GM21576 (cell line): Measurements from ENCODE around the gene ZNF32.
"Not testable (repeated sequence)": the region's sequence is repeated elsewhere in the genome, so short reads cannot be mapped to it uniquely, and the experiment has no call there.

Experiments used
- ATAC-seq: cut with Tn5 transposase; IDR thresholded peaks from one replicate; pipeline ENCODE4 v1.9.1; 2021; ENCODE audit warnings: mild to moderate bottlenecking, moderate library complexity; ENCODE audit not compliant: unreplicated experiment

ZNF32 gene

DNA sequence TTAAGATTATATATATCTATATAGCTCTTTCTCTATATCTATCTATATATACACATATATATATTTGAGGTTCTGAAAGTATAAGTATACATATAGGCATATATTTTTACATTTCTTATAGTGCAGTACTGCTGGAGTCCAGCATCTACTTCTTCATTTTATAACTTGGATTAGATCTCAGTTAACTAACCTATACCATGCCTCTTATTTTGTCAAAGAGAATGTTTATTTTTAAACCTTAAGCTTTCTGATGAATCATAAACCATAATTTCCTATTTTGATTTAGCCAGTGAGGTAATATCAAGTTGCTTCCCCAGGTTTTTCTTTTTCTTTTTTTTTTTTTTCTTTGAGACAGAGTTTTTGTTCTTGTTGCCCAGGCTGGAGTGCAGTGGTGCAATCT is 8.1 kb downstream of the ZNF32 start:
- ATAC-seq: no peak

DNA sequence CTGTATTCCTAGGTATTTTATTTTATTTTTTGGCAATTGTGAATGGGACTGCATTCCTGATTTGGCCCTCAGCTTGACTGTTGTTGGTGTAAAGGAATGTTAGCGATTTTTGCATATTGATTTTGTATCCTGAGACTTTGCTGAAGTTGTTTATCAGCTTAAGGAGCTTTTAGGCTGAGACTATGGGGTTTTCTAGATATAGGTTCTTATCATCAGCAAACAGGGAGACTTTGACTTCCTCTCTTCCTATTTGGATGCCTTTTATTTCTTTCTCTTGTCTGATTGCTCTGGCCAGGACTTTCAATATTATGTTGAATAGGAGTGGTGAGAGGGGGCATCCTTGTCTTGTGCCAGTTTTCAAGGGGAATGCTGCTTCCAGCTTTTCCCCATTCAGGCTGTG is 12.9 kb downstream of the ZNF32 start:
- ATAC-seq: not testable (repeated sequence)

DNA sequence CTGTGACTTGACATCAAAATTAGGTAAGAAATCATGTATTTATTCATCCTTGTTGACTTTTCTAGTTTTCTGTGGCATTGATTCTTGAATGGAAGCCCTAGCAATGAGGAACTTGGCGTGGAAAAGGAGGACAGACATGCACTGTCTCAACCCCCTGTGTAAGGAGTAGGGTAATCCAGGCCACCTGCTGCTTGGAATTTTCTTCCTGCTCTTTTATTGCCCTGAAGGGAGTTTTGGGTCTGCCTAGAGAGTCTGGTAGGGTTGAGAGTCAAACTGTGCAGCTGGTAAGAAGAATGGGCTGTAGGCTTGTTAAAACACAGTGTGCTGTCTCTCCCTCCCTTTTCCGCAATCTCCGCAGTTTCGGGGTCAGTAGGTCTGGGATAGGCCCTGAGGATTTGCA is 19.7 kb downstream of the ZNF32 start:
- ATAC-seq: no peak

DNA sequence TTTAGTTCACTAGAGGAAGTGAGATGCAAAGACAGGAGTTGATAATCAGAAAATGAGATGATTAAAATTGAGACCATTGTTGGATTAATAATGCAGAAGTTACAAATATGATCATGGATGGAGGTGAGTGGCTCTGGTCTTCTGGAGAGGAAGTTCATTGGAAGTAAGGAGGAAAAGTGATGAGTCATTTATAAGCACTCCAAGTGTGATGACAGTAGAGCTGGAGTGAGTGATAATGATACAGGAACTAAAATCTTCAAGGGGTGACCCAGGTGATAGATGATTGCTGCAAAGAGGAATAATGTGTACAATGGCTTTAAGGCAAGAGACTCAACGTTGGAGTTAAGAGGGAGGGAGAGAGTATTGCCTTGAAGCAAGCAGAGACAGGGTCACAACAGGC is 20.7 kb downstream of the ZNF32 start:
- no peak for ATAC-seq

DNA sequence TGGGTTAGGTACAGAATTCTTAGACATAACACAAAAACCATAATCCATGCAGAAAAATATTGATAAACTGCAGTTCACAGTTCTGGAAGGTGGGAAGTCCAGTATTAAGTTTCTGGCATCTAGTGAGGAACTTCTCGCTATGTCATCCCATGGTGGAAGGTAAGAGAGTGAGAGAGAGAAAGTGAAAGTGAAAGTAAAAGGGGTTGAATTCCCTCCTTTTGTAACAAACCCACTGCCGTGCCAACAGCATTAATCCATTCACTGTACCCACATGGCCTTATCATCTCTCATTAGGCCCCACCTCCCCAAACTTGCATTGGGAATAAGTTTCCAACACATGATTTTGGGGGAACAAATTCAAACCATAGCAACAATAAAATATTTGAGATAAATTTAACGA is 25.3 kb downstream of the ZNF32 start:
- ATAC-seq: no peak

DNA sequence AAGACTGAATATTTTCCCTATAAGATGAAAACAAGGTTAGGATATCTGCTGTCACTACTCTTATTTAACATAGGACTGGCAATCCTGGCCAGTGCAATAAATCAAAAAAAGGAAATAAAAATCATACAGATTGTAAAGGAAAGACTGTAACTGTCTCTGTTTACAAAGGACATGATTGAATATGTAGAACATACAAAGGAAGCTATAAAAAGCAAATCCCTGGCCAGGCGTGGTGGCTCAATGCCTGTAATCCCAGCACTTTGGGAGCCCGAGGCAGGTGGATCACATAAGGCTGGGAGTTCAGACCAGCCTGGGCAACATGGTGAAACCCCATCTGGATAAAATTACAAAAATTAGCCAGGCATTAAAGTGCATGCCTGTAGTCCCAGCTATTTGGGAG is 26.6 kb downstream of the ZNF32 start:
- ATAC-seq: no peak

DNA sequence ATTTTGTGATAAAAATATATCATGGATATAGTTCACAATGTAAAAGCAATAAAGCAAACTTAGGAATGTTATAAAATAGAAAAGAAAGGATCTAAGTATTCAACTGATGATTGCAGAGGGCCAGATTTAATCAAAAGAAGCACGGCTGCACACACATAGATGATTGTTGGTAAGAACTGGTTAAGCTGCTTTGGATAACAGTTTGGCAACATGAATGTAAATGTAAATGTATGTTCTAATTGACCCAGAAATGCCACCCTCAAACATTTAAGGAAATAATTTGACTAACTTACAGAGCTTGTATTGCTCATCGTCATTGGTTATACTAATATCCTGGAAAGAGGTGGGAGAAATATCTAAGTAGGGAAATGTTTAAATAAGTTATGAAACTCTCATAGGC is 29.3 kb downstream of the ZNF32 start:
- no peak for ATAC-seq

DNA sequence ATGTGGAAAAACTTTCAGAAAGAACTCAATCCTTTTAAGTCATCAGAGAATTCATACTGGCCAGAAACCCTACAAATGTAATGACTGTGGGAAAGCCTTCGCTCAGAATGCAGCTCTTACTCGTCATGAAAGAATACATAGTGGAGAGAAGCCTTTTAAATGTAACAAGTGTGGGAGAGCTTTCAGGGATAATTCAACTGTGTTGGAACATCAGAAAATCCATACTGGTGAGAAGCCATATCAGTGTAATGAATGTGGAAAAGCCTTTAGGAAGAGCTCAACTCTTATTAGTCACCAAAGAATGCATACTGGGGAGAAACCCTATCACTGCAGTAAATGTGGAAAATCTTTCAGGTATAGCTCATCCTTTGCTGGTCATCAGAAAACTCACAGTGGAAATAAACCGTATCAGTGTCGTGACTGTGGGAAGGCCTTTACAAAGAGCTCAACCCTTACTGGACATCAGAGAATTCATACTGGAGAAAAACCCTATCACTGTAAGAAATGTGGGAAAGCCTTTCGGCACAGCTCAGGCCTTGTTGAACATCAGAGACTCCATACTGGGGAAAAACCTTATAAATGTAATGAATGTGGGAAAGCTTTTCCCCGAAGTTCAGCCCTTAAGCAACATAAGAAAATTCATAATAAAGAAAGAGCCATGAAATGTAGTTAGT is 31.8 kb downstream of the ZNF32 start:
- ATAC-seq: no peak

DNA sequence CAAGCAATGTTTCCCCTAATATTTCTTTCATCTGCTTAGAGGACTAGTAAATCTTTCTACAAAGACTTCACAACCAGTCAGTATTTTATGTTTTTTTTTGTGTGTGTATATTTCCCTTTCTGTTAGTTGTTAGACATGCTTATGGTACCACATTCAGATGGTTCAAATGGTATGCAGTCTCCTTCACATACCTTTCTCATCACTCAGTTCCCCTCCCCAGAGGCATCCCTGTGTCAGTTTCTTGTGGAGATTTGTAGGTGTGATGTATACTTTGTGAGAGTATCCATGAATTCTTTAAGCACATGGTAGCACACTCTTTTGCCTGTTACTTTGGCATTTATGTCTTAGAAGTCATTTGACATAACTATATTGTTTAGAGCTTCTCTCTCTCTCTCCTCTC is 38.0 kb downstream of the ZNF32 start:
- no peak for ATAC-seq

DNA sequence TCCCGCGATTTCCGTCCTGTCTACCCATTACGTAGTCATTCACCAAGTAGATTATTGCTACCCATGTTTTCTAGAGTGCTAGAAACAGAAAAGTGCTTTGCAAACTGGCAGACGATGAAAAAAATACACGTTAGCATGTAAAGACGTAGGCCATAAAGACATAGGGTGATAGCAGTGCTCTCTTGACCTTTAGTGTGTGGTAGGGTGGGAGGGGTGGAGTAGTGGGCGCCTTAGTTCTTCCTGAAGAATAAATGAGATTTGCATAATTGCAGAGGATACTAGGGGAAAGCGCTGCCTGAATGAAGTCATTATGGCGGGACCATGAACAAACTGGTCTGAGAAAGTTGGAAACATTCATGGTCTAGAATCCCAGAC is 41.5 kb downstream of the ZNF32 start:
- no peak for ATAC-seq

DNA sequence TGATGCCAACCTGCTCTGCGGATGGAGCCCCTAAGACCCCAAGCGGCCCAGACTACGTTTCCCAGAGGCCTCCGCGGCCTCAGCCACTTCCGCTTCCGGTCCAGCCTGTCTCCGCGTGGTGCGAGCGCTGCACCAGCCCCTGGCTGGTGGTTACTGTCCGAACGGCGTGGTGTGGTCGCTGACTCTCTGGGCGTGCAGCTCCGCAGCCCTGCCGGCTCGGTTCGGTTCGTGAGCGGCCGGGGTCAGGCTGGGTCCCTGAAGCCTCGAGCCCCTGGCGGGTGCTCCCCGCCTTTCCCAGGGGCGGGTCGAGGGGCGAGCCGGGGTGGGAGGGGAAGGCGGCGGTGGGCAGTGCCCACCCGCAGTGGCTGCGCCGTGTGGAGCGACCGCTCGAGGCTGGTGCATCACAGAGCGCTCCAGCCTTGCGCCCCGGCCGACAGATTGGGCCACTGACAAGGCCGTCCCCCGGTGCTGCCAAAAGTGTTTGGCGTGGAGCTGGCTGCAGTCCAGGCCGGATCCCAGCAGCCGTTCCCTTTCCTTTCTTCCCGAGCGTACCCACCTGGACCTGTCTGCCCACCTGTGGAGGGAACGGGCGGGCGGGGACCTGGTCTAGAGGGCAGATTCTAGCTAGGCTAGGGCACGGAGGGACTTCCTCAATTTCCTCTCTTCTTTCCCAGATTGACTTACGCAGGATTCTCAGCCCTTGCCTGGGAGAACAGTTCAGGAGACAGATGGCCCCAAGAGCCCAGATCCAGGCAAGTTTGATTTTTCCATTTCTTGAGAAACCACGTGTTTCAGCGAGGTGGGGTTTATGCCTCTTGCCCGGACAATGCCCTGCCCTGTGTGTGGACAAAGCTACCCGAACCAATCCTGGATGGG is 42.1 kb downstream of the ZNF32 start, which contains the start of gene ZNF485:
ZNF485 (plus strand) TSS at position 116 of the 876 bp plus-strand sequence; CDS start at position 729, 613 bp downstream.
- peak; percentile 99 for ATAC-seq

DNA sequence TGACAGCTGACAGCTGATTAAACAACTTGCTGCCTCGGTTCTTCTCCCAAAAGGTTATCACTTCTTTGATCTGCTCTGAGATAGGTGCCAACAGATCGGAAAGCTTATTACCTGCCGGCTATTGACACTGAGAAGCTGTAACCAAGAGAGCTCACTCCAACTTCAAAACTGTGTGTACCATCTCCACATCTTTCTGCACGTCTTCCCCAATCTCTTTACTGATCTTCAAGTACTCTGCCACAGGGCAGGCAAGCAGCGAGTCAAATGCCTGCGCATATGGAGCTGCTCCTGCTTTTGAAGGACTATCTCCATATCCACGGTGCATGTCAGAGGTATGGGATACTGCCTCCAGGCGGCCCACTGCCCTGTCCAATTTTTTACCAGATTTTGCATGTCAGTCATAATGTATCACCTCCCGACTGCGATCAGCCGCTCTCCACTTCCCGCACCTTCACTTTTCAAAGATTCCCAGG is 42.8 kb downstream of the ZNF32 start:
- no peak for ATAC-seq

DNA sequence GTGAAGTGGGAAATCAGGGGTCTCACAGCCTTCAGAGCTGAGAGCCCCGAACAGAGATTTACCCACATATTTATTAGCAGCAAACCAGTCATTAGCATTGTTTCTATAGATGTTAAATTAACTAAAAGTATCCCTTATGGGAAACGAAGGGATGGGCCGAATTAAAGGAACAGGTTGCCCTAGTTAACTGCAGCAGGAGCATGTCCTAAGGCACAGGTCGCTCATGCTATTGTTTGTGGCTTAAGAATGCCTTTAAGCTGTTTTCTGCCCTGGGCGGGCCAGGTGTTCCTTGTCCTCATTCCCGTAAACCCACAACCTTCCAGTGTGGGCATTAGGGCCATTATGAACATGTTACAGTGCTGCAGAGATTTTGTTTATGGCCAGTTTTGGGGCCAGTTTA is 47.1 kb downstream of the ZNF32 start:
- not testable (repeated sequence) for ATAC-seq

DNA sequence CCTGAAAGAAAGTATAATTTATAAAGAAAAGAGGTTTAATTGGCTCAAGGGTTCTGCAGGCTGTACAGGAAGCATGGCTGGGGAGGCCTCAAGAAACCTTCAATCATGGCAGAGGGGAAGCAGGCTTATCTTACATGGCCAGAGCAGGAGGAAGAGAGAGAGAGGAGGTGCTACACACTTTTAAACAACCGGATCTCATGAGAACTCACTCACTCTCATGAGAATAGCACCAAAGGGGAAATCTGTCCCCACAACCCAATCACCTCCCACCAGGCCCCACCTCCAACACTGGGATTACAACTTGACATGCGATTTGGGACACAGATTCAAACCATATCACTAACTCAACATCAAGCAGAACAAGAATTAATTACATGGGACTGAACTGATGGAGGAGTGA is 49.3 kb downstream of the ZNF32 start:
- no peak for ATAC-seq

DNA sequence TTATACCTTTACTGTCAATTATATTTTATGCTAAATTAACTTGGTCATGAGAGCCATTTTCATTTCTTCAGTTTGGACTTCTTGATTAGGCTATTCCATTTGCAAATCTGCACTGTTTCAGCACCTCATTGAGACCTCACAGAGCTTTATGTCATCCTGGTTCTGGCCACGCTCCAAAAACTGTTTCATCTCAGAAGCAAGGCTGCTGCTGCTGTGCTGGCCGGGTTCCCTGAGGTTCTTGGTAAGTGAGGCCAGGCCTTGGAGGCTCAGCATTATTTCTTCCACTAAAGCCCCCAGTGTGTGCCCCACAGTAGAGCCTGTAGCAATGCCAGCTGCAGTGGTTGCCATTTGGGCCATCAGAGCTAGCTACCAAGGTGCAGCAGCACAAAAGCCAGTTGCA is 50.2 kb downstream of the ZNF32 start:
- ATAC-seq: no peak

DNA sequence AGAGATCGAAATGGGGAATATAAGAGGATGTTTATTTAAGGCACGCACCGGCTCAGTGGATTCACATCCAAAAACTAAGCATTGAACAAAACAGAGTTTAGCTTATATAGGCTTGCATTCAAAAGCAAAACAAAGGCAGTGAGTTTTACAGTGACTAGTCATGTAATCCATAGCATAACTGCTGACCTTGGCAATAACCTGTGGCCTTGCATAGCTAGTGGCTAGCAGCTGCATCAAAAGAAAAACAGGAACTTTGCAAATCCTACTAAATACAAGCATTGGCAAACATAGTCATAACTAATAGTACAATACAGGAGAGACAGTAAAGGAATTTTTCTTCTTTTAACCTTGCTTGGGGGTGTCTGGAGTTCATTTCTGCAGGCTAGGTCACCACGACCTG is 52.1 kb downstream of the ZNF32 start:
- no peak for ATAC-seq

DNA sequence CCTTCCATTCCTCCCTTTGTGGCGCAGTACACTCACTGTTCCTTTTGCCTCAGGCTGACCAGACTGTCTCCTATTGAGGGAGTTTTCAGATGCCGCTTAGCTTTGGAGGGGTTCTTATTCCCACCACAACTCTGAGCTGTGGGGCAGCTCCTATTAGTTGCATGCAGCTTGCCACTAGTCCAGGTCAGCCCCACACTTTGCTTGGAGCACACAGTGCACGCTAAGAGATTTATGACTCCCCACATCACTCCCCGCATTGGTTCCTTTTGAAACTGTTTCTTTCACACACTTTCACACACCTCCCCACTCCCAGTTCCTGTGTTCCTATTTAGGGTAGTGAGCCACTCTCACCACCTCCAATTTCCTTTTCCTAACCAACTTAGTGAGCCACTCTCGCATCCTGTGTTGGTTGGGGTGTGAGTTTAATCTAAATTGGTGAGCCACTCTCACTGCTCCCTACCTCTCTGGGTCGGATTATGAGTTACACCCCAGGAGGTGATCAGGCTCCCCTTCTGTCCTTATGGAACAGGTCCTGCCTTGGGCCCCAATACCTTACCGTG is 52.9 kb downstream of the ZNF32 start:
- peak; percentile 51 for ATAC-seq

DNA sequence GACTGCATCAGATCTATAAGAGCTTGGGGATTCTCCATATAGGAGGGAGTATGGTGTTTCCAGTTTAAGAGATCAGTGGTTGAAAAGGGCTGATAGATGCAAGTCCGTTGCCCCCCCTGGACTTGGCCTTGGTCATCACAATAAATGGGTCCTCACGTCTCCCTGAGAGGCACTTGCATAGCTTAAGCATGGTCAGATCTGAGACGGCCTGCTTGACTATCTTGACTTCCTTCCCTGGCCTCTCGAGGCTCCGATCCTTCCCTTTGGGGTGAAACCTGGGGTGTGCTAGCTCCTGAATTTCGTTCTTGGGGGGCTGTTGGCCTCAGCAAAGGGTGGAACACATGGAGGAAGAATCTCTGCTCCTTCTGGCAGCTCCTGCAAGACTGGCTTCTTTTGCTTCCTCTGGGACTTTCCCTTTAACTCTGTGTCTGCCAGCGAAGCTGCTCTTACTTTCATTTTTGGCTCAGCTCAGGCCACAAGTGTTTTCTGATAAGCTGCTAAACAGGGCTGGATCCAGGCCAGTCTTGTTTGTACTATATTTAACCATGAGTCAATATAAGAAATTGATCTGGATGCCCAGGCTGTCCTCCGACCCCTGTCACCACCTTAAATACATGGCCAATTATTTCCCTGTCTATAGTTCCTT is 53.6 kb downstream of the ZNF32 start:
- ATAC-seq: peak; percentile 92
